OCI-LY1 (cell line): ENCODE results near the gene CCT7.

Experiments used
- EZH2 ChIP-seq: fragments of 200-600 bp; sonication (generic), shearing (Covaris generic); IDR thresholded peaks from 2 replicates; pipeline ENCODE4 v1.8.0; 2017; ENCODE audit warnings: borderline replicate concordance, mixed run types, mild to moderate bottlenecking, antibody characterized with exemption, low read length, moderate library complexity, mixed read lengths
- TF ChIP-seq, protein P1 (sequence below): fragments of 200-600 bp; sonication (generic), shearing (Covaris generic); IDR thresholded peaks from 2 replicates; pipeline ENCODE4 v1.5.1; 2017; ENCODE audit warnings: mild to moderate bottlenecking, antibody characterized with exemption, low read length, moderate library complexity, mixed read lengths

- TF ChIP-seq, protein P1, sequence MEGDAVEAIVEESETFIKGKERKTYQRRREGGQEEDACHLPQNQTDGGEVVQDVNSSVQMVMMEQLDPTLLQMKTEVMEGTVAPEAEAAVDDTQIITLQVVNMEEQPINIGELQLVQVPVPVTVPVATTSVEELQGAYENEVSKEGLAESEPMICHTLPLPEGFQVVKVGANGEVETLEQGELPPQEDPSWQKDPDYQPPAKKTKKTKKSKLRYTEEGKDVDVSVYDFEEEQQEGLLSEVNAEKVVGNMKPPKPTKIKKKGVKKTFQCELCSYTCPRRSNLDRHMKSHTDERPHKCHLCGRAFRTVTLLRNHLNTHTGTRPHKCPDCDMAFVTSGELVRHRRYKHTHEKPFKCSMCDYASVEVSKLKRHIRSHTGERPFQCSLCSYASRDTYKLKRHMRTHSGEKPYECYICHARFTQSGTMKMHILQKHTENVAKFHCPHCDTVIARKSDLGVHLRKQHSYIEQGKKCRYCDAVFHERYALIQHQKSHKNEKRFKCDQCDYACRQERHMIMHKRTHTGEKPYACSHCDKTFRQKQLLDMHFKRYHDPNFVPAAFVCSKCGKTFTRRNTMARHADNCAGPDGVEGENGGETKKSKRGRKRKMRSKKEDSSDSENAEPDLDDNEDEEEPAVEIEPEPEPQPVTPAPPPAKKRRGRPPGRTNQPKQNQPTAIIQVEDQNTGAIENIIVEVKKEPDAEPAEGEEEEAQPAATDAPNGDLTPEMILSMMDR: no peak
- no peak for TF ChIP-seq EZH2
Measured at GRCh38 chr2:73217160-73217559, 16.9 kb upstream of the CCT7 start.
